Measurements from ENCODE around the gene CACNA2D2. TPM values are rescaled to one million over a fixed set of nuclear protein-coding genes. Genes with fewer than 3 reads are reported as not detected.

The CACNA2D2 gene
- total and polyA plus RNA-seq, 2 of the 8 experiments (the other 6 are each of a cell fraction or from before 2014, with no cell fraction given): 14.1 to 25.0 TPM

DNA sequence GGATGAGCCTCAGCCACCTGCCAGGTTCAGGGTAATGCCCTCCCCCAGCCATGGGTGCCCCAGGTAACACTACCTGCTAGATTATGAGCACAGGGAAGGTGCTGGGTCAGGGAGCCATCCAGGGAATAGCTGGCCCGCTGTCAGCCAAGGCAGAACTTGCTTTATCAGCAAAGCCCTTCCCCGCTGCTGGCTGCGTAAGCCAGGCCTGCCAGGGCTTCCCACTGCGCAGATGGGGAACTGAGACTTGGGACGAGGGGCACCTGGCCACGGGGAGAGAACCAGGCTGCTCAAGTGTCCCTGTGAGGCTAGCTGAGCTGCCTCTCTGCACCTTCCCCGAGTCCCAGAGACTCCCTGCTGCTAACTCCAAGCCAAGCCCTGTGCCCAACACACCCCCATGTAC, 45.4 kb downstream of the CACNA2D2 start:
- ChIA-PET CTCF (ENCODE audit: partially characterized antibody) (interaction anchor here (0.7 to 6.1 kb wide), 13 partner anchors 11 to 116 kb away, joined by 3 to 41 read pairs (median 4); no protein-coding TSS in a partner anchor), POLR2A (ENCODE audit: partially characterized antibody) (no interaction called here)
- H3K9me3 ChIP-seq (ENCODE audit: insufficient read depth in 2 of 2, low read depth in 1 of 2, low read length in 1 of 2): no peaks in the 10 kb centered on the region
- DNase-seq (ENCODE audit: low read depth in 1 of 2, low spot score in 2 of 2) (no peak), FAIRE-seq (no peak)
- H3K23ac ChIP-seq (ENCODE audit: insufficient read length): no peak overlapping the region
- H2AFZ ChIP-seq (ENCODE audit: low read length): no peak overlapping the region
- no peaks in the 10 kb centered on the region; the same call in 1 of the 2 replicates for H3K79me1 ChIP-seq (ENCODE audit: low read depth, low read length)
- H2AK5ac ChIP-seq (ENCODE audit: low read depth, low read length): no peak overlapping the region
- H3K23me2 ChIP-seq (ENCODE audit: low read depth, low read length): no peaks in the 10 kb centered on the region
- H4K20me1 ChIP-seq (replicated peaks in 1 of 2; ENCODE audit: control insufficient read depth in 1 of 2, insufficient read depth in 2 of 2, low read length in 2 of 2): no peaks in the 10 kb centered on the region
- no peak overlapping the region for H4K91ac ChIP-seq (replicated peaks; ENCODE audit: insufficient read length, low read length)
- peaks cover 0 to 21% (median 11%) of the 10 kb centered on the region in 4 experiments; a peak in 6 of 7 replicates for H3K4me1 ChIP-seq (replicated peaks in 1 of 4; ENCODE audit: control insufficient read depth in 3 of 4, insufficient read depth in 4 of 4, low read length in 3 of 4)
- no peak overlapping the region for H3K4ac ChIP-seq (replicated peaks; ENCODE audit: insufficient read length, low read depth, low read length)
- no peaks in the 10 kb centered on the region for H3K27me3 ChIP-seq (replicated peaks in 1 of 4; ENCODE audit: control insufficient read depth in 3 of 4, extremely low read depth in 1 of 4, insufficient read depth in 3 of 4, low read length in 3 of 4)
- no peak overlapping the region for H3K4me2 ChIP-seq (ENCODE audit: insufficient read depth in 1 of 2, low read depth in 2 of 2, low read length in 2 of 2)
- H2BK15ac ChIP-seq (ENCODE audit: low read length): 0 out of 2 replicates have a peak overlapping the region, but pooled peaks have one; percentile 72
- H3K18ac ChIP-seq (ENCODE audit: extremely low read depth, low read length): peak overlapping the region; percentile 76; the same call in 1 of the 2 replicates
- no peaks in the 10 kb centered on the region for H3K79me2 ChIP-seq (ENCODE audit: control insufficient read depth in 1 of 2, insufficient read depth in 2 of 2, low read length in 2 of 2)
- no peaks in the 10 kb centered on the region for H3K36me3 ChIP-seq (ENCODE audit: control insufficient read depth in 2 of 4, insufficient read depth in 4 of 4, low read length in 3 of 4)
- H3K4me3 ChIP-seq (ENCODE audit: extremely low read depth in 1 of 4, insufficient read depth in 2 of 4, low read depth in 3 of 4, low read length in 4 of 4): no peak overlapping the region
- H3K9ac ChIP-seq (replicated peaks in 1 of 4; ENCODE audit: extremely low read depth in 1 of 4, low read depth in 3 of 4, low read length in 3 of 4): no peak overlapping the region
- no peak overlapping the region; the same call in 1 of the 2 replicates for H4K8ac ChIP-seq (ENCODE audit: extremely low read depth, insufficient read depth, low read length)
- no peak overlapping the region for H3K14ac ChIP-seq (ENCODE audit: insufficient read length)
- 86% methylated on average over 7 of the region's 7 CpGs; no CpG with 5 or more reads in 1 of the 2 experiments for WGBS, 2 experiments (ENCODE audit: extremely low coverage in 1 of 2, insufficient coverage in 1 of 2, insufficient read length in 1 of 2, insufficient replicate concordance in 2 of 2, low coverage in 1 of 2, low lambda C conversion rate in 2 of 2, missing lambda C conversion rate in 1 of 2)
- TF ChIP-seq SP4 (IDR thresholded peaks at IDR 0.05; ENCODE audit: low read length) (no peak), SP2 (IDR thresholded peaks at IDR 0.05; ENCODE audit: low read length) (no peak), KDM5A (IDR thresholded peaks at IDR 0.05; ENCODE audit: low read length) (no peak), NANOG (IDR thresholded peaks at IDR 0.05; ENCODE audit: insufficient read depth, low read depth, low read length, poor library complexity, severe bottlenecking) (no peak), KDM1A (IDR thresholded peaks at IDR 0.05; ENCODE audit: borderline replicate concordance, low read length) (no peak), PHF8 (conservative IDR thresholded peaks at IDR 0.05; ENCODE audit: low read depth, low read length) (no peak), MAFK (IDR thresholded peaks at IDR 0.05; ENCODE audit: low read depth, low read length) (no peak), SRF (IDR thresholded peaks at IDR 0.05; ENCODE audit: low read depth, low read length) (no peak), SIRT6 (IDR thresholded peaks at IDR 0.05; ENCODE audit: low read length) (no peak), SIN3A (conservative IDR thresholded peaks at IDR 0.05 in 1 of 2, IDR thresholded peaks at IDR 0.05 in 1 of 2; ENCODE audit: low read depth in 1 of 2, low read length in 2 of 2) (no peak), CEBPB (IDR thresholded peaks at IDR 0.05; ENCODE audit: low read depth, low read length) (no peak)
- H4K5ac ChIP-seq (ENCODE audit: insufficient read length, low read depth, low read length): no peak overlapping the region
- H2BK5ac ChIP-seq (ENCODE audit: low read depth, low read length): no peak overlapping the region
- no peak overlapping the region for H3K27ac ChIP-seq (ENCODE audit: low read depth, low read length)
- no peak overlapping the region for H2BK120ac ChIP-seq (replicated peaks; ENCODE audit: low read depth, low read length)
- H2BK20ac ChIP-seq (ENCODE audit: low read length): no peak overlapping the region
- no peak overlapping the region for H2BK12ac ChIP-seq (ENCODE audit: low read depth, low read length)
- H3K56ac ChIP-seq (replicated peaks; ENCODE audit: insufficient read length, low read depth, low read length): no peak overlapping the region

All from H1 (cell line).